Measurements from ENCODE around the gene BDH1.

DNA sequence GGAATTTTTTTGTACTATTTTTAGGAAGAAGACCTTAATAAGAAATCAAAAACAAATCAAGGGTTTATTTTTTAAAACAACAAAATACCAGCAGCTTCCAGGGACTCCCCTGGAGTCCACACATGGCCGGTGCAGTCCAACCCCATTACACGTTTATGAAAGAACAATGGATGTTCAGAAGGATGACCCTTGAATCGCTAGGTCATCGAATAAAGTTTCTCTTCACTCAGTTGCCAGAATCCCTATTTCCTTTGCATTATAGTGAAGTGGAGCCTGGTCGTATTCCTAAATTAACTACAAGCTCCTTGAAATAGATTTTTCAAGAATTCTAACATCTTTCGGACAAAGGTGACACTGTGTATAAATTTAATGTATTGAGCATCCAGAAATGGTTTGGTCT, 95.1 kb downstream of the BDH1 start:
- no peak for TF ChIP-seq POLR2A (IDR thresholded peaks at IDR 0.05; ENCODE audit: low read length)
- no peak for TF ChIP-seq GATA1 (IDR thresholded peaks at IDR 0.05; ENCODE audit: low read depth, low read length)
